H1 (cell line): ENCODE data around the gene CA7. TPM values are rescaled to one million over a fixed set of nuclear protein-coding genes. Genes with fewer than 3 reads are reported as not detected.

Source experiments
- CTCF ChIA-PET: fragments of 300-600 bp; sonication (Branson Sonifier 250); formaldehyde crosslinking; loops from one replicate; lab custom pipeline; 2021; ENCODE audit not compliant: partially characterized antibody; lab: Charles Lee
- POLR2A ChIA-PET: fragments of 300-600 bp; sonication (Branson Sonifier 250); formaldehyde crosslinking; loops from one replicate; lab custom pipeline; 2021; ENCODE audit warnings: inconsistent platforms; ENCODE audit not compliant: partially characterized antibody; lab: Charles Lee
- DNase-seq, 2 experiments: peaks; one replicate each; pipeline versions ENCODE4 v3.0.0 to v3.0.0-alpha.2; 2010 to 2022; ENCODE audit warnings: low spot score in 2 of 2, low read depth in 1 of 2, mixed read lengths in 1 of 2
- FAIRE-seq: peaks from 2 replicates; lab custom pipeline; 2011; peaks lifted over from hg19 to GRCh38; lab: Jason Lieb, UNC
- H2AFZ ChIP-seq: 2 replicates; pipeline ENCODE4 v1.8.1; 2012; ENCODE audit warnings: low read length, inconsistent platforms
- H2AK5ac ChIP-seq: 2 replicates; pipeline ENCODE4 v1.6.1; 2013; ENCODE audit warnings: low read depth, low read length
- H2BK120ac ChIP-seq: replicated peaks from 2 replicates; pipeline ENCODE3; 2013; ENCODE audit warnings: low read depth, low read length, inconsistent platforms
- H2BK12ac ChIP-seq: 2 replicates; pipeline ENCODE4 v1.6.1; 2013; ENCODE audit warnings: low read depth, low read length
- H2BK15ac ChIP-seq: 2 replicates; pipeline ENCODE4 v1.6.1; 2013; ENCODE audit warnings: low read length
- H2BK20ac ChIP-seq: 2 replicates; pipeline ENCODE4 v1.6.1; 2013; ENCODE audit warnings: low read length
- H2BK5ac ChIP-seq: 2 replicates; pipeline ENCODE4 v1.6.1; 2013; ENCODE audit warnings: low read depth, low read length
- H3K14ac ChIP-seq: 2 replicates; pipeline ENCODE4 v1.6.1; 2013; ENCODE audit warnings: inconsistent platforms; ENCODE audit not compliant: insufficient read length
- H3K18ac ChIP-seq: 2 replicates; pipeline ENCODE4 v1.6.1; 2013; ENCODE audit warnings: low read length; ENCODE audit errors: extremely low read depth
- H3K23ac ChIP-seq: 2 replicates; pipeline ENCODE4 v1.6.1; 2013; ENCODE audit warnings: inconsistent platforms; ENCODE audit not compliant: insufficient read length
- H3K23me2 ChIP-seq: 2 replicates; pipeline ENCODE4 v1.6.1; 2013; ENCODE audit warnings: low read depth, low read length
- H3K27ac ChIP-seq: 2 replicates; pipeline ENCODE4 v1.6.1; 2011; ENCODE audit warnings: low read depth, low read length, inconsistent platforms
- H3K27me3 ChIP-seq, 4 experiments: replicated peaks in 1 of 4; 1 replicate in 1 of 4; 2 replicates in 3 of 4; pipeline versions ENCODE4 v1.6.1 to v1.8.1; 2011 to 2013; ENCODE audit warnings: low read length in 3 of 4, mild to moderate bottlenecking in 3 of 4, inconsistent platforms in 2 of 4, mixed read lengths in 2 of 4, moderate library complexity in 1 of 4; ENCODE audit not compliant: control insufficient read depth in 3 of 4, insufficient read depth in 3 of 4; ENCODE audit errors: extremely low read depth in 1 of 4
- H3K36me3 ChIP-seq, 4 experiments: 2 replicates each; pipeline versions ENCODE4 v1.6.1 to v1.8.1; 2011 to 2013; ENCODE audit warnings: mild to moderate bottlenecking in 4 of 4, low read length in 3 of 4, moderate library complexity in 2 of 4, control low read depth in 1 of 4, inconsistent platforms in 1 of 4; ENCODE audit not compliant: insufficient read depth in 4 of 4, control insufficient read depth in 2 of 4
- H3K4ac ChIP-seq: replicated peaks from 2 replicates; pipeline ENCODE3; 2013; ENCODE audit warnings: low read length, low read depth, mixed read lengths, inconsistent platforms; ENCODE audit not compliant: insufficient read length
- H3K4me1 ChIP-seq, 4 experiments: replicated peaks in 1 of 4; 1 replicate in 1 of 4; 2 replicates in 3 of 4; pipeline versions ENCODE4 v1.6.1 to v1.8.1; 2011 to 2013; ENCODE audit warnings: low read length in 3 of 4, inconsistent platforms in 2 of 4, mixed read lengths in 1 of 4; ENCODE audit not compliant: insufficient read depth in 4 of 4, control insufficient read depth in 3 of 4
- H3K4me2 ChIP-seq, 2 experiments: 2 replicates each; pipeline versions ENCODE4 v1.6.1 to v1.8.1; 2011 to 2013; ENCODE audit warnings: low read depth in 2 of 2, low read length in 2 of 2, control low read depth in 1 of 2, inconsistent platforms in 1 of 2, mild to moderate bottlenecking in 1 of 2; ENCODE audit not compliant: insufficient read depth in 1 of 2
- H3K4me3 ChIP-seq, 4 experiments: fragments of 200-600, 300-600 bp in 1 of 4; sonication (generic), shearing (Covaris generic), sonication (Bioruptor Twin) in 1 of 4; 2 replicates each; pipeline versions ENCODE4 v1.5.1 to v1.8.1; 2011 to 2016; ENCODE audit warnings: low read length in 4 of 4, low read depth in 3 of 4, control low read depth in 2 of 4, inconsistent platforms in 2 of 4, mild to moderate bottlenecking in 2 of 4, mixed read lengths in 1 of 4, moderate library complexity in 1 of 4; ENCODE audit not compliant: insufficient read depth in 2 of 4; ENCODE audit errors: extremely low read depth in 1 of 4
- H3K56ac ChIP-seq: replicated peaks from 2 replicates; pipeline ENCODE3; 2013; ENCODE audit warnings: low read depth, mild to moderate bottlenecking, mixed read lengths, low read length, inconsistent platforms; ENCODE audit not compliant: insufficient read length
- H3K79me1 ChIP-seq: 2 replicates; pipeline ENCODE4 v1.6.1; 2013; ENCODE audit warnings: low read depth, low read length, control low read depth
- H3K79me2 ChIP-seq, 2 experiments: 2 replicates each; pipeline versions ENCODE4 v1.6.1 to v1.8.1; 2012 to 2013; ENCODE audit warnings: low read length in 2 of 2, mild to moderate bottlenecking in 2 of 2, inconsistent platforms in 1 of 2; ENCODE audit not compliant: insufficient read depth in 2 of 2, control insufficient read depth in 1 of 2
- H3K9ac ChIP-seq, 4 experiments: replicated peaks in 1 of 4; 1 replicate in 1 of 4; 2 replicates in 3 of 4; pipeline versions ENCODE4 v1.6.1 to v1.8.1; 2011 to 2013; ENCODE audit warnings: low read depth in 3 of 4, low read length in 3 of 4, control low read depth in 2 of 4, mild to moderate bottlenecking in 2 of 4, moderate library complexity in 2 of 4, inconsistent platforms in 1 of 4; ENCODE audit errors: extremely low read depth in 1 of 4
- H3K9me3 ChIP-seq, 2 experiments: 2 replicates each; pipeline versions ENCODE4 v1.6.1 to v1.8.1; 2012 to 2013; ENCODE audit warnings: mild to moderate bottlenecking in 2 of 2, moderate library complexity in 2 of 2, control low read depth in 1 of 2, inconsistent platforms in 1 of 2, low read depth in 1 of 2, low read length in 1 of 2, mixed read lengths in 1 of 2; ENCODE audit not compliant: insufficient read depth in 2 of 2
- H4K20me1 ChIP-seq, 2 experiments: replicated peaks in 1 of 2; 2 replicates each; pipeline versions ENCODE3 to v1.8.1; 2011 to 2013; ENCODE audit warnings: inconsistent platforms in 2 of 2, low read length in 2 of 2, mild to moderate bottlenecking in 1 of 2; ENCODE audit not compliant: insufficient read depth in 2 of 2, control insufficient read depth in 1 of 2
- H4K5ac ChIP-seq: 2 replicates; pipeline ENCODE4 v1.6.1; 2013; ENCODE audit warnings: low read length, low read depth, mixed read lengths, inconsistent platforms; ENCODE audit not compliant: insufficient read length
- H4K8ac ChIP-seq: 2 replicates; pipeline ENCODE4 v1.8.0; 2013; ENCODE audit warnings: mild to moderate bottlenecking, moderate library complexity, low read length, inconsistent platforms; ENCODE audit not compliant: insufficient read depth; ENCODE audit errors: extremely low read depth
- H4K91ac ChIP-seq: replicated peaks from 2 replicates; pipeline ENCODE3; 2013; ENCODE audit warnings: low read length, mixed read lengths, inconsistent platforms; ENCODE audit not compliant: insufficient read length
- RAD21 ChIP-seq, 2 experiments: IDR thresholded peaks in 1 of 2; conservative IDR thresholded peaks in 1 of 2; 2 replicates each; pipeline ENCODE4 v1.6.1; 2011; ENCODE audit warnings: low read depth in 2 of 2, low read length in 2 of 2, improper control_type of control experiment in 1 of 2, inconsistent platforms in 1 of 2, mild to moderate bottlenecking in 1 of 2, moderate library complexity in 1 of 2
- WGBS, 2 experiments: shearing (Covaris generic) in 1 of 2; methylation state at CpG; one replicate each; pipeline versions ENCODE4 v1.1.6 to v1.1.7; 2013 to 2015; ENCODE audit warnings: low lambda C conversion rate in 2 of 2, mixed read lengths in 2 of 2, inconsistent platforms in 1 of 2, low coverage in 1 of 2, missing lambda C conversion rate in 1 of 2; ENCODE audit not compliant: insufficient replicate concordance in 2 of 2, insufficient coverage in 1 of 2, insufficient read length in 1 of 2; ENCODE audit errors: extremely low coverage in 1 of 2, missing lambda C conversion rate in 1 of 2; 5-methylcytosine and 5-hydroxymethylcytosine counted together
- polyA plus RNA-seq, 7 experiments: library from polyadenylated mRNA; depleted of rRNA in 3 of 7; stranded (reverse) in 5 of 7; unstranded in 2 of 7; fragments of >200 nt in 5 of 7; fragments of 200-250 nt in 2 of 7; gene quantifications; 1 replicate in 5 of 7; 2 replicates in 1 of 7; 4 replicates in 1 of 7; pipeline versions ENCODE4 v1.2.1 to v1.2.3, GENCODE V29; 2011 to 2013; ENCODE audit warnings: missing spikeins in 2 of 7, mixed read lengths in 2 of 7
- total RNA-seq: library from RNA; stranded (reverse); fragmentation: NEBNext Ultra II Directional; extraction: Animal tissue kit (Norgen Biotek cat#: 25700); gene quantifications from 2 replicates; pipeline ENCODE4 v1.2.1, GENCODE V29; 2021

The CA7 gene
- total and polyA plus RNA-seq, 2 of the 8 experiments (the other 6 are each of a cell fraction or from before 2014, with no cell fraction given) = 1.7 to 2.7 TPM

DNA sequence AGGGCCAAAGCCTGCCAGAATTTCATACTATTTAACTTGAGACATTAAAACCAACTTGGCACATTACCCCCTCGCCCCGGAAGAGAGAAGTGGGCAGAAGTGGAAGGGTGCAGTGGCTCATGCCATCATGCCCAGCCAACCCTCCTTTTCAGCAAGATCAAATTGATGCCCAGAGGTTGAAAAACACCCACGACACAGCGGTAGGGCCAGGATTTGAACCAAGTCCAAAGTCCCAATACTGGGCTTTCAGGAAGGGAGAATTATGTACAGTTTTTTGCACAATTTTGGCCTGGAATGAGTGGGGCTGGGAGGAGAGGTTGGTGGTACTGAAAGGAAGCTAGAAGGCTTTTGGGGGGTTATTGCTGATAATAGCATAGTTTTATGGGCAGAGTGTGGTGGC lies 47.1 kb downstream of the CA7 start:
- no peak for TF ChIP-seq RAD21 (IDR thresholded peaks at IDR 0.05 in 1 of 2, conservative IDR thresholded peaks at IDR 0.05 in 1 of 2; ENCODE audit: low read depth in 2 of 2, low read length in 2 of 2)
- WGBS, 2 experiments = 94% methylated on average over 4 of the region's 4 CpGs; no CpG with 5 or more reads in 1 of the 2 experiments
- Histone ChIP-seq H3K36me3 (peaks cover 0 to 10% (median 7%) of the 10 kb centered on the region in 4 experiments; a peak in 4 of 8 replicates), H3K27ac (no peak overlapping the region), H3K18ac (no peak overlapping the region), H2BK15ac (no peak overlapping the region), H4K20me1 (peaks cover 9 to 17% of the 10 kb centered on the region in 2 experiments), H3K79me2 (no peaks in the 10 kb centered on the region; a peak in 1 of 4 replicates), H3K27me3 (no peaks in the 10 kb centered on the region; a peak in 1 of 7 replicates), H3K23ac (no peak overlapping the region), H3K4me1 (no peaks in the 10 kb centered on the region), H2BK5ac (no peak overlapping the region), H4K5ac (no peak overlapping the region), H3K4ac (no peak overlapping the region), H2AK5ac (no peak overlapping the region), H3K4me3 (no peak overlapping the region), H3K9me3 (no peaks in the 10 kb centered on the region), H3K4me2 (no peak overlapping the region), H4K91ac (no peak overlapping the region), H3K23me2 (no peaks in the 10 kb centered on the region), H2AFZ (no peak overlapping the region), H3K14ac (no peak overlapping the region), H2BK12ac (no peak overlapping the region), H3K79me1 (no peaks in the 10 kb centered on the region), H3K56ac (no peak overlapping the region), H4K8ac (no peak overlapping the region), H2BK20ac (no peak overlapping the region), H2BK120ac (no peak overlapping the region), H3K9ac (no peak overlapping the region)
- CTCF ChIA-PET = interaction anchor here (1.1 to 42.0 kb wide), 5 partner anchors 11 to 261 kb away, joined by 3 to 1009 read pairs (median 6); partner anchors contain the start of genes CDH16, PDP2 and RRAD
- FAIRE-seq (no peak), DNase-seq (no peak)
- POLR2A ChIA-PET = interaction anchor here (2.4 kb wide), 1 partner anchor 11 kb away, joined by 12 read pairs; the partner anchor contains the start of gene PDP2
